Fibroblast of lung (primary cell): Measurements from ENCODE around the gene RGS10.

ENCODE experiments used
- CTCF ChIP-seq, 2 donors: IDR thresholded peaks in 1 of 2; conservative IDR thresholded peaks in 1 of 2; 1 replicate in 1 of 2; 2 replicates in 1 of 2; pipeline ENCODE4 v1.5.1; 2011 to 2012; ENCODE audit warnings: low read length in 2 of 2, control low read depth in 1 of 2, inconsistent platforms in 1 of 2, low read depth in 1 of 2, mild to moderate bottlenecking in 1 of 2
- EZH2 ChIP-seq: IDR thresholded peaks from 2 replicates; pipeline ENCODE4 v1.5.1; 2012; ENCODE audit warnings: low read length, control low read depth, mild to moderate bottlenecking; ENCODE audit errors: missing control alignments

- TF ChIP-seq CTCF (conservative IDR thresholded peaks at IDR 0.05 in 1 of 2, IDR thresholded peaks at IDR 0.05 in 1 of 2; ENCODE audit: low read depth in 1 of 2, low read length in 2 of 2), result no peak
- no peak for TF ChIP-seq EZH2
These were observed 73.8 kb downstream of the RGS10 start for GRCh38 chr10:119468542-119469324.
